ENCODE measurements around the gene HBA2. TPM values are rescaled to one million over a fixed set of nuclear protein-coding genes. Genes with fewer than 3 reads are reported as not detected.
"Not testable (repeated sequence)": the region's sequence is repeated elsewhere in the genome, so short reads cannot be mapped to it uniquely, and the experiment has no call there.

Gene HBA2
- total and polyA plus RNA-seq, 2 of the 4 experiments (the other 2 are of a cell fraction), result not detected

- H4K8ac ChIP-seq (ENCODE audit: low read depth in 2 of 2, low read length in 2 of 2); POLR2A ChIA-PET (ENCODE audit: unreplicated experiment); H2AK9ac ChIP-seq (replicated peaks; ENCODE audit: low read depth, low read length, poor library complexity); H4K91ac ChIP-seq (ENCODE audit: insufficient read depth, low read depth, low read length); in situ Hi-C loops (cut with MboI; ENCODE audit: low sequenced_read_pairs); CTCF ChIA-PET; H4K5ac ChIP-seq (ENCODE audit: low read depth, low read length); H3K4ac ChIP-seq (ENCODE audit: low read depth, low read length); BruUV-seq (replicated peaks); H3K4me3 ChIP-seq (ENCODE audit: insufficient read depth, low read depth, low read length); H4K20me1 ChIP-seq (ENCODE audit: insufficient read depth, low read length); H3K36me3 ChIP-seq (ENCODE audit: control insufficient read depth, insufficient read depth, low read length); H3K56ac ChIP-seq (ENCODE audit: extremely low read depth, insufficient read depth, low read length); H2AFZ ChIP-seq (replicated peaks; ENCODE audit: low read length, poor library complexity); H2AK5ac ChIP-seq (ENCODE audit: low read depth, low read length); H3K14ac ChIP-seq (replicated peaks; ENCODE audit: low read depth, low read length); H2BK5ac ChIP-seq (ENCODE audit: low read depth, low read length, poor library complexity, severe bottlenecking); H2BK20ac ChIP-seq (ENCODE audit: low read depth, low read length); H3K4me1 ChIP-seq (ENCODE audit: control insufficient read depth, insufficient read depth, low read length); H3K4me2 ChIP-seq (ENCODE audit: low read depth, low read length); H3K9ac ChIP-seq (ENCODE audit: low read depth, low read length); H3K27ac ChIP-seq (ENCODE audit: insufficient read depth, low read length); H3K23ac ChIP-seq (ENCODE audit: low read depth, low read length); DNase-seq; H2BK120ac ChIP-seq (ENCODE audit: low read depth, low read length); ATAC-seq (ENCODE audit: low read depth); H3K18ac ChIP-seq (ENCODE audit: low read depth, low read length); H3K9me3 ChIP-seq (ENCODE audit: control insufficient read depth, insufficient read depth, low read length); H3K79me1 ChIP-seq (ENCODE audit: low read depth in 1 of 2, low read length in 2 of 2); H3K9me1 ChIP-seq (ENCODE audit: insufficient read depth, low read length); intact Hi-C loops (cut with micrococcal nuclease); H2BK15ac ChIP-seq (ENCODE audit: low read depth, low read length); dilution Hi-C loops (cut with HindIII; ENCODE audit: low sequenced_read_pairs, unreplicated experiment): not testable (repeated sequence)
- WGBS, 2 experiments (ENCODE audit: extremely low coverage in 2 of 2, insufficient read length in 1 of 2), result no CpG with 5 or more reads among the region's 20 CpGs
- peaks cover 37% of the 10 kb centered on the region for H3K27me3 ChIP-seq (ENCODE audit: control insufficient read depth, insufficient read depth, low read length)
Observed at GRCh38 chr16:160242-160641, 12.4 kb upstream of the HBA2 start.
